ENCODE data around the gene RAC2. TPM values are rescaled to one million over a fixed set of nuclear protein-coding genes. Genes with fewer than 3 reads are reported as not detected.

Gene RAC2
- 5.1 TPM for total RNA-seq
- long read RNA-seq, partial matches to known transcripts, result 1 of 4 reads
- long read RNA-seq, other reads (novel, unspliced or antisense), result 2 of 4 reads

- ATAC-seq, result peak; percentile 79
- intact Hi-C loops (cut with micrococcal nuclease), result no loop called here
- peak; percentile 81 for DNase-seq
Measured at GRCh38 chr22:37244114-37244921, at the start of gene RAC2. RAC2 (minus strand) TSS chr22:37244269; CDS start chr22:37244148, 121 bp downstream.

DNA sequence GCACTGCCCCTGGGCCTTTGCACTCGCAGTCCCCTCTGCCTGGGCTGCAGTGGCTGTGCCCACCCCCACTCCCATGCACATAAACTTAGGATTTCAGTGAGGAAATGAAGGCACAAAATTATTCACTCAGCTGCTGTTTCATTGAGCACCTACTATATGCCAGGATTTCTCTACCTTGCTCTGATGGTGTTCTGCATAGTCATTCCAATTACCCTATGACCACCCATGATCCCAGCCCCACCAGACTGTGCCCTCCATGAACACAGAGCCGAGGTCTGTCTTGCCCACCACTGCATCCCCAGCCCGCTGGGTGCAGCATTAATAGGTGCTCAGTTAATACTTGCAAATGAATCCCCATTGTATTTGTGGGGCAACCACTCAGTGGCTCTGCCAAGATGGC, 49.1 kb upstream of the RAC2 start:
- DNase-seq, result no peak
- no peak for ATAC-seq
- intact Hi-C loops (cut with micrococcal nuclease), result no loop called here

- intact Hi-C loops (cut with micrococcal nuclease), result no loop called here
- DNase-seq, result no peak
- no peak for ATAC-seq
Measured at GRCh38 chr22:37292641-37293040, 48.6 kb upstream of the RAC2 start.

DNA sequence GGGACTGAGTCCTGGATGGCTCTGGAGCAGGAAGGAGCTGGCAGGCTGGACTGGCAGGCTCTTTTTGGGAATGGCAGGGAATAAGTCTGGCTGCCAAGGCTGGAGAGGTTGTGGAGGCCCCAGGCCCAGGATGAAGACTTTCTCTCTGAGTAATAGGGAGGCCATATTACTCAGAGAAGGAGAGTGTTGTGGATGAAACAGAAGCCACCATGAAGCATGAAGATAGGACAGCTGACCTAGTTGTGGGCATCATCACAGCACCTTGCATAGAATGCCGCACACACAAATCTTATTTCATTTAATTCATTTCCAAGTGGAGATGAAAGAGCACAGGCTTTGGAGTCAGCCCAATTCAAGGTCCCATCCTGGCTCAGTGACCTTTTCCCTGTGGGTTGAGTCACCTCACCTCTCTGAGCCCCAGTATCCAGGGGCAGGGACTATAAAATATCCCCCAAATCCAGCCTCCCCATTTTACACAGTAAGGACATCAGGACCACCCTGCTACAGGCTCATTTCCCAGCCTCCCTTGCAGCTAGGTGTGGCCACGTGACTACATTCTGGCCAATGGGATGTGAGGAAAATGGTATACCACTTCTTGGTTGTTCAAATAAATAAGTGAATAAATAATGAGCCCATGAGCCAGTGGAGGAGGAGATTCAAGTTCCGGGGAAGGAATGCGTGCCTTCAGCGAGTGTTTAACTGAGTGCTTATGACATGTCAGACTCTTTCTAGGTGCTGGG, 47.7 kb upstream of the RAC2 start:
- no peak for ATAC-seq
- intact Hi-C loops (cut with micrococcal nuclease), result no loop called here
- no peak for DNase-seq

DNA sequence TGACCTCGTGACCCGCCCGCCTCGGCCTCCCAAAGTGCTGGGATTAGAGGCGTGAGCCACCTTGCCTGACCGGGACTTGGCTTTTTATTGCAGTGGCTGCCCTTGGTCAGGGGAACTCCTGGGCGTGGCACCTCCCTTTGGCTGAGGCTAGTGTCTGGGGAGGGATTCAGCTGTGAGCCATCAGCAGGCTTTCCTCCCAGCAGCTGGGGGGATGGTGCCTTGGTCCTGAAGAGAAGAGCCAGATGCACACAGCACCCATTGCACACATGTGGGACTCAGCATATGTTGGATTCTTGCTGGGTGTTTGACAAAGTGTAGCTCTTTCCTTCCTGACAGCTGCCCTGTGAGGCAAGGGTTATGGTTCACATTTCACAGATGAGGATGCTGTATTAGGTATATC, 46.7 kb upstream of the RAC2 start:
- intact Hi-C loops (cut with micrococcal nuclease), result no loop called here
- ATAC-seq, result peak; percentile 77
- peak; percentile 67 for DNase-seq

DNA sequence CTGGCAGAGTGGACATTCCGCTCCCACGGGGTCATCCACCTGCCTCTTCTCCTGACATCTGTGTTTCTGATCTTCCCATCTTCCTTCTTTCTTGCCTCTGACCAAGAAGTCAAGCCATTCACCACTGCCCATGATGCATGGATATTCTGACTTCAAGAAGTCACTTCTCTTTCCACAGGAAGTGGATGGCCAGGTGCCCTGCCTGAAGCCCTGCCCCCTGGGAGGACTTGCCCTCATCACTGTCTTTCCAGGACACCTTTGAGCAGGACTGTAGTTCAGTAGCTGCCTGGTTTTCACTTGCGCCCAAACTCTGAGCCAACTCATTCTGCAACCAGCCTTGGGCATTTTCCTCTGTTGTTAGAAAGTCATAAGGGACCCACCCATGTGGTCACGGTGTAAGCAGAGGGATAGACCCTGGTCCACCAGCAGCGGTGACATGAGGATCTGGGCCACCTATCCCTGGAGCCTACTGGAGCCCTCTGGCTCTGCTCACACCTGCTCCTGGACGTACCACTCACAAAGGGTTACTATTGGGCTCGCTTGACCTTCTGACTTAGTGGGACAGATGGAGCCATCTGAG, 45.2 kb upstream of the RAC2 start:
- intact Hi-C loops (cut with micrococcal nuclease), result no loop called here
- ATAC-seq (no peak), DNase-seq (no peak)

DNA sequence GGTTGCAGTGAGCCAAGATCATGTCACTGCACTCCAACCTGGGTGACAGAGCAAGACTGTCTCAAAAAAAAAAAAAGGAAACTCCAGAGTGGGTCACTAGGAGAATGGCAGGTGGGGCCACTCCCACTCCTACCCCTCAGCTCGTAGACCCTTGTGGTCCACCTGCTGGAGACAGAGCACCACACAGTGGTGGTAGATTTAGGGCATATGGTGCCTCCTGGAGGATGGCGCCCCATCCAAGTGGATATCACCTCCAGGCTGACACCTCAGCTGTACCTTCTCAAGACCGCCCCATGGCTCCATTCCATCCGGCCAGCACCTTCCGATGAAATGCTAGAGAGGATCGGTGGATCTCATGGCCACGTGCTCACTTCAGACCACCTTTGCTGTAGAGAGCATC, 44.5 kb upstream of the RAC2 start:
- ATAC-seq (no peak), DNase-seq (no peak)
- intact Hi-C loops (cut with micrococcal nuclease), result no loop called here

DNA sequence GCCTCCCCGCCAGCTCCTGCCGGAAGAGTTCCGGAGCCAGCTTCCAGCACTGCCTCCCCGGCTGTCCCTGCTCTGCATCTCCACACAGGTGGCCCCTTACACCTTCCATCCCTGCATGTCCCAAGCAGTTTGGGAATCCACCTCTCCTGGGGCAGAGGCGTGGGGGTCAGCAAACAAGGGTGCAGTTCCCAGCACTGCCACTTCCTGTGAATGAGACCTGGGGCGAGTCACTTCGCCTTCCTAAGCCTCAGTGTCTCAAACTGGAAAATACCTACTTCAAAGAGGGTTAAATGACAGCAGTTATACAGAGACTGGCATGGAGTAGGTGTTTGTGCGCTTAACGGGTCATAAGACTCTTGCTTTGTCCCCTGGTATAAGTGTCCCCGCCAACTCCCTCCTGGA, 43.5 kb upstream of the RAC2 start:
- ATAC-seq, result no peak
- intact Hi-C loops (cut with micrococcal nuclease), result no loop called here
- no peak for DNase-seq

DNA sequence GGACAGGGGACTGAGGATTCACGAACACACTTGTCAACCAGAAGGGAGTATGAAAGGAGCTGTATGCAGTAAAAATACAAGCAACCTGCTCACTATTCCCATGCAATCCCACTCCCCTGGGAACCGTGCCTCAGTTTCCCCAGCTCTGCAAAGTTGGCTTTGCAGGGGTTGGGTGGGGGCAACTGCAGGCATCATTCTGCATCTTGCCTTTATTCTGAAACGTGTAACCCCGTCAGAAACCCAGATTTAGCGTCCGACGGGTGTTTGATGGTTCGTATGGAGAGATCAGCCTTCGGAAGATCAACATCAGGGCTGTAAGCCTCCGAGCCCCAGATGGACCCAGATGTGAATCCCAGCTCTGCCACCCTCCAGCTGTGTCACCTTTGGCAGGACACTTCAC, 41.9 kb upstream of the RAC2 start:
- ATAC-seq, result no peak
- intact Hi-C loops (cut with micrococcal nuclease), result no loop called here
- no peak for DNase-seq

- peak; percentile 64 for DNase-seq
- ATAC-seq, result peak; percentile 85
- intact Hi-C loops (cut with micrococcal nuclease), result no loop called here
Measured at GRCh38 chr22:37284805-37285355, 40.8 kb upstream of the RAC2 start.

DNA sequence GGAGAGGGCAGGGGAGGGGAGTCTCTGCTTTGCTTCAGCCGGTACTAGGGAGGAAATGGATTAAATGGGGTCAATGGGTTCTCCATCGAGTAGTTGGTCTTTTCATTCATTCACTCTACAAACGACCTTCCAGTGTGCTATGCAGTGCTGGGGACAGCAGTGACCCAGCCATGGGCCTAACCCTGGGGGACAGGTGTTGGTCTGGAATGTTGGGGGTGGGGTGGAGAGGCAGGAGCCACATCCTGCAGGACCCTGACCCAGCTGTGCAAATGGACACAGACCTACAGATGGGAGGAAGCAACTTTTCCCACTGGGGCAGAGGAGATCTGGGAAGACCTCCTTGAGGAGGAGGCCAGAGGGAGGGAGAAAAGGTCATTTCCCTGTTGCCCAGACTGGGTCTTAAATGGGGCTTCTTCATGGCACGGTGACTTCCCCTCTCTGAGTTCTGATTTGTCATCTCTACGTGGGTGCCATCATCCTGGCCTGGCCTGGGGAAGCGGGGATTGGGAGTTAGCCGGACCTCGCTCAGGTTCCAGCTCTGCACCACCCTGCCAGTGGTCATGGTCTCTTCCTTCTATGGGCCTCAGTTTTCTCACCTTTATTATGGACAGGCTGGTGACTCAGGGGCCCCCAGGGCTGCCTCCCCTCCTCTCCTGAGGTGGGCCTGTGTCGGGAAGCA, 40.2 kb upstream of the RAC2 start:
- intact Hi-C loops (cut with micrococcal nuclease), result no loop called here
- no peak for DNase-seq
- peak; percentile 20 for ATAC-seq

DNA sequence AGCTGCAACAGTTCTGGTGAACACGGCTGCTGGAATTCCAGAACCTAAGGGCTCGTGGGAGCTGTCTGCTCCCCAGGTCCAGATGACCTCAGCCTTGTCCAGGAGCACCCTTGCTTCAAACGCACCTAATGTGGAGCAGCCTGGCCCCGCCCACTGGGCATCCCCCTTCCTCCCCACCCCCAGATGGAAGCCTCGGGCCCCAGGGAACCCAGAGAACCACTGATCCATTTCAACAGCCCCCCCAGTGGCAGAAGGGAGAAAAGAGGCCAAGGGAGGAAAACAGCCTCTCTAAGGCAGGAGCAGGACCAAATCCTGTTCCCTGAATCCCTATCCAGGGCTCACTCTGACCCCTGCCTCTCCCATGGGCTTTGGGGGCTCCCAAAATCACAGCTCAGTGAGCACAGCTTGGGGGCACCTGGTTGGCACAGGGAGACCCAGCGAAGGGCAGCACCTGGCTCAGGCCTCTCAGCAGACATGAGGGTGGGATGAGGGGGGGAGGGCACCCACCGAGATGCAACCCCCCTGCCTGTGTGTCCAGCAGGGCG, 39.4 kb upstream of the RAC2 start:
- DNase-seq, result no peak
- peak; percentile 11 for ATAC-seq
- intact Hi-C loops (cut with micrococcal nuclease), result no loop called here

DNA sequence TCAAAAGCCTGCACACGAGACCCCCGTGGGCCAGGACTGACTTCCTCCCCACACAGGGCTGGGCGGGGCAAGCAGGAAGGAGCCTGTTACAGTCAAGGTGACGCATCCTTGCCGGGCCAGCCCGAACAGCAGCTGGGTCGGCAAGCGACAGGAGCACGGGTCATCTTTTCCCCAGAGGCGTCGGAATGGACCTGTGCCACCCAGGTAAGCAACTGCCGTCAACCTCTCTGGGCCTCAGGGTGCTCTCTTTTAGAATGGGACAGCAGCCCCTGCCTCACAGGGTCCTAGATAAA, 38.3 kb upstream of the RAC2 start, which contains the start of gene CYTH4:
TSS of gene CYTH4 (plus strand) at position 124 of the 293 bp plus-strand sequence. CDS start at position 186, 62 bp downstream.
- peak; percentile 76 for DNase-seq
- ATAC-seq, result peak; percentile 49

DNA sequence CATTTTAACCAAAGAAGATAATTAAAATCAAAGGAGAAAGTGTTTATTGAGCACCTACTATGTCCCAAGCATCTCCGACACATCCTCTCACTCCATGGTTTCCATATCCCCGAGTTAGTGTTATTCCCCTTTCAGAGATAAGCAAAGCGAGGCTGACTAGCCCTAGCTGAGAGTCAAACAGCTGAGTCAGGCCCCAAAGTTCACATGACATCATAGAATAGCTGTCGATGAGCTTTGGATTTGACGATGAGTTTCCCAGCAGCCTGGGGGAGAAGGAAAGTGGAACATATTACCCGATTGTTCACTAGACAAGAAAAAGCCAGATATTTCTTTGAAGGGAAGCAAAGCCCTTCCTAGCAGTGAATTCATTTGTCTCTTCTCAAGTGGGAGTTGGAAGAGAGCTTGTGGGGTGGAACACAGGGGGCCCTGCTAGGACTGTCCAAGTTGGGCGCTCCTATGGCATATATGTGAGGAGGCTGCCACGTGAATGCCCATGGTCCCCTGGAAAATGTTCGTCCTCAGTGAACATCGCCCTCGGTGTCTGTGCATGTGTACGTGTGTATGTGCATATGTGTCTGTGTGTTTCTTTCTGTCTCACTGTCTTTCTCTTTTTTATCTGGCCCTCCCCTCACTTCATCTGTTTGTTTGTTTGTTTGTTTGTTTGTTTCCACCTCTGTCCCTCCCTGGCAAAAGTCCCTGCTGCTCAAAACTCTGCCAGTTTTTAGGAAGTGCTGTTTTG, 37.7 kb upstream of the RAC2 start:
- intact Hi-C loops (cut with micrococcal nuclease), result no loop called here
- DNase-seq (no peak), ATAC-seq (no peak)

More for the DNA sequence above, 38.3 kb upstream of the RAC2 start, which contains the start of gene CYTH4:
- intact Hi-C loops (cut with micrococcal nuclease), result no loop called here

DNA sequence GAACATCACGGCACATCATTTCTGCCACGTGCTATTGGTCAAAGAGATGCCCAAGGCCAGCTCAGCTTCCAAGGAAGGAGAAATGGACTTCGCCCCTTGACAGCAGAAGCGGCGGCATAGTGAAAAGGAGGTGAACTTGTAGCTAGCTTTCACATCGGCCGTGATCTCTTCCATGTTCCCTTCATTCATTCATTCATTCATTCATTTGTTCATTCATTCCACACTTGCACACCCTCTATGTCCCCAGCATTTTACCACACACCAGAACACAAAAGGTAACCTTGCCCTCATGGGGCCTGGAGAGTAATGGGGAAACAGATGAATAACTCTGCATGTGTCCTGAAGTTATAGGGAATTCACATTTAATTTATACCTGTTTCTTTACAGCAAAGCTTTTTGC, 37.1 kb upstream of the RAC2 start:
- intact Hi-C loops (cut with micrococcal nuclease), result no loop called here
- DNase-seq (no peak), ATAC-seq (no peak)

- intact Hi-C loops (cut with micrococcal nuclease), result no loop called here
Measured at GRCh38 chr22:37280718-37281117, 36.6 kb upstream of the RAC2 start.

DNA sequence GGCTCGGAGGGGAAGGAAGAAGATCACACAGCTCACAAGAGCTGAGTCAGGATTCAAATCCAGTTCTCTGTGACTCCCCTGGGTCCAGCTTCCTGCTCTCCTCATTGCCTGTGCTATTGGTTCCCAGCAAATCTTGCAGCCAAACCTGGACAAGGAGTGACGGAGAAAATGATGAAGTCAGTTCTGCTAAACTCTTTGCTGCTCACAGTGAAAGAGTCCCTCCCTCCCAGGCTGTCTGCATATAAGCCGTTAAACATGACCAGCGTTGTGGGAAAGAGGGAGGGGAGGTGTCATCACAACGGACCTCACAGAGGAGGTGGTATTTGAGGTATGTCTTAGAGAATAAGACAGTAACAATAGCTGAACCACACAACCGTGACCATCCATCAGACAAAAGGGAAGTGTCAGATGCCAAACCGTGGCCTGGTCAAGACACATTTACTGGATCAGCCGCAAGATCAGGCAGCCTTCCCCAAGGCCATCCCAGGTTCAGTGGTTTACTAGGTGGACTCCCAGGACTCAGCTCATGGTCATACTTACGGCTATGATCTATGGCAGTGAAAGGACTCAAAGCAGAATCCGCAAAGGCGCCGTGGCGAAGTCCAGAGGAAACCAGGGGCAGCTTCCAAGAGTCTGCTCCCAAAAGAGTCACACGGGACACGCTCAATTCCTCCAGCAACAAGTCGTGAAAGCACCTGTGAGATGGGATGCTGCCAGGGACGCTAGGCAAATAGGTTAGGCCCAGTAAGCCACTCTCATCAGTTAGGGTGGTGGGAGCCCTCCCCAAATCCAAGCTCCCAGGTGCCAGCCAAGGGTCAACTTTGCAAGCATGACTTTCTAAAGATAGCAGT, 35.5 kb upstream of the RAC2 start:
- ATAC-seq (no peak), DNase-seq (no peak)
- intact Hi-C loops (cut with micrococcal nuclease), result no loop called here

More at GRCh38 chr22:37280718-37281117, 36.6 kb upstream of the RAC2 start:
- DNase-seq (no peak), ATAC-seq (no peak)

GRCh38 chr22:37278261-37278660, 34.2 kb upstream of the RAC2 start:
- DNase-seq, result no peak
- no peak for ATAC-seq
- intact Hi-C loops (cut with micrococcal nuclease), result no loop called here

Measured in left ventricle myocardium superior (tissue), 1 donor.